T-cell (primary cell): ENCODE data around the gene REEP5. TPM values are rescaled to one million over a fixed set of nuclear protein-coding genes. Genes with fewer than 3 reads are reported as not detected.

Source experiments
- ATAC-seq, 4 experiments: fragments of 200-7000 bp in 3 of 4; fragments of 150-1000 bp in 1 of 4; cut with Tn5 transposase; replicated peaks in 1 of 4; 1 replicate in 3 of 4; 2 replicates in 1 of 4; pipeline ENCODE4 v1.10.0; 2021; ENCODE audit warnings: moderate library complexity in 3 of 4, mild to moderate bottlenecking in 2 of 4, moderate number of reproducible peaks in 1 of 4
- CTCF ChIA-PET, 2 donors: fragments of 300-600 bp; sonication (Branson Sonifier 250); formaldehyde crosslinking; loops; one replicate each; lab custom pipeline; 2022; ENCODE audit warnings: antibody characterized with exemption in 2 of 2; lab: Charles Lee
- POLR2A ChIA-PET, 2 donors: fragments of 300-600 bp; sonication (Branson Sonifier 250); formaldehyde crosslinking; loops; one replicate each; lab custom pipeline; 2022; ENCODE audit warnings: antibody characterized with exemption in 2 of 2; lab: Charles Lee
- DNase-seq, 35 experiments: peaks; one replicate each; pipeline versions ENCODE4 v3.0.0 to v3.0.0-alpha.2; 2013 to 2023
- H3K27ac ChIP-seq: one replicate; pipeline ENCODE4 v1.5.1; 2013; ENCODE audit warnings: low read length
- H3K27me3 ChIP-seq, 2 experiments: replicated peaks in 1 of 2; 1 replicate in 1 of 2; 2 replicates in 1 of 2; pipeline versions ENCODE4 v1.6.1 to v1.7.0; 2013; ENCODE audit warnings: low read length in 1 of 2, mixed read lengths in 1 of 2; ENCODE audit not compliant: control insufficient read depth in 2 of 2, insufficient read depth in 2 of 2; ENCODE audit errors: extremely low read depth in 1 of 2
- H3K36me3 ChIP-seq, 2 donors: 1 replicate in 1 of 2; 2 replicates in 1 of 2; pipeline versions ENCODE4 v1.6.1 to v1.7.0; 2013; ENCODE audit warnings: low read length in 1 of 2; ENCODE audit not compliant: control insufficient read depth in 2 of 2, insufficient read depth in 1 of 2; ENCODE audit errors: extremely low read depth in 1 of 2
- H3K4me1 ChIP-seq, 2 experiments: 1 replicate in 1 of 2; 2 replicates in 1 of 2; pipeline versions ENCODE4 v1.6.1 to v1.7.0; 2013; ENCODE audit warnings: low read length in 2 of 2, mixed read lengths in 1 of 2; ENCODE audit not compliant: insufficient read depth in 2 of 2, control insufficient read depth in 1 of 2; ENCODE audit errors: extremely low read depth in 1 of 2
- H3K4me3 ChIP-seq, 2 donors: 1 replicate in 1 of 2; 2 replicates in 1 of 2; pipeline versions ENCODE4 v1.5.1 to v1.7.0; 2013; ENCODE audit warnings: mild to moderate bottlenecking in 2 of 2, low read length in 1 of 2, moderate library complexity in 1 of 2; ENCODE audit not compliant: control insufficient read depth in 1 of 2; ENCODE audit errors: extremely low read depth in 1 of 2
- H3K9me3 ChIP-seq: 2 replicates; pipeline ENCODE4 v1.7.0; 2013
- H3K27ac Mint-ChIP-seq, 2 donors: one replicate each; pipeline ENCODE4 v1.8.0; 2020 to 2021; ENCODE audit warnings: mild to moderate bottlenecking in 2 of 2, mixed read lengths in 2 of 2
- H3K27me3 Mint-ChIP-seq, 2 donors: one replicate each; pipeline ENCODE4 v1.8.0; 2021 to 2022; ENCODE audit warnings: mixed read lengths in 2 of 2
- H3K36me3 Mint-ChIP-seq: one replicate; pipeline ENCODE4 v1.8.0; 2021; ENCODE audit warnings: mixed read lengths
- H3K4me1 Mint-ChIP-seq, 3 donors: one replicate each; pipeline ENCODE4 v1.8.0; 2020 to 2022; ENCODE audit warnings: mixed read lengths in 3 of 3, mild to moderate bottlenecking in 1 of 3
- H3K4me3 Mint-ChIP-seq, 3 donors: one replicate each; pipeline ENCODE4 v1.8.0; 2020 to 2022; ENCODE audit warnings: mild to moderate bottlenecking in 3 of 3, mixed read lengths in 3 of 3, moderate library complexity in 3 of 3
- H3K9me3 Mint-ChIP-seq, 3 donors: one replicate each; pipeline ENCODE4 v1.8.0; 2020 to 2022; ENCODE audit warnings: mixed read lengths in 3 of 3
- WGBS: methylation state at CpG from one replicate; pipeline ENCODE4 v1.1.5; 2013; ENCODE audit warnings: missing lambda C conversion rate; ENCODE audit not compliant: insufficient coverage; 5-methylcytosine and 5-hydroxymethylcytosine counted together
- total RNA-seq, 35 experiments: library from RNA in 6 of 35; stranded (reverse) in 6 of 35; fragments of 120-200 nt in 1 of 35; gene quantifications; one replicate each; pipeline versions ENCODE4 v1.2.1 to v1.2.4 and lab custom pipeline; 2013 to 2026

Gene REEP5
- total RNA-seq, 5 donors from 2014 or later (not counting 1 experiment from before 2014, with no cell fraction given) = 23.0 to 71.1 (median 53.2) TPM

- Histone ChIP-seq H3K27me3 (no peaks in the 10 kb centered on the region), H3K4me3 (no peak overlapping the region), H3K27ac (no peak overlapping the region), H3K9me3 (no peaks in the 10 kb centered on the region), H3K36me3 (peaks cover 0 to 53% of the 10 kb centered on the region in 2 donors), H3K4me1 (peaks cover 18 to 20% of the 10 kb centered on the region in 2 experiments)
- peaks cover 49% of the 10 kb centered on the region for H3K36me3 Mint-ChIP-seq
- ChIA-PET POLR2A (no interaction called here), CTCF (interaction anchor here (0.7 to 1.8 kb wide), 3 partner anchors 12 to 56 kb away, joined by 3 to 4 read pairs (median 3); no protein-coding TSS in a partner anchor)
- no peak overlapping the region for H3K4me3 Mint-ChIP-seq
- 83% methylated on average over 1 of the region's 2 CpGs for WGBS
- ATAC-seq = no peak
- H3K27me3 Mint-ChIP-seq = no peaks in the 10 kb centered on the region
- peaks cover 40 to 64% (median 61%) of the 10 kb centered on the region in 3 donors for H3K4me1 Mint-ChIP-seq
- H3K27ac Mint-ChIP-seq = peak overlapping the region; percentile 10 to 62
- H3K9me3 Mint-ChIP-seq = no peaks in the 10 kb centered on the region
- no peak for DNase-seq
Measured at GRCh38 chr5:112866739-112867138, 55.3 kb downstream of the REEP5 start.

GRCh38 chr5:112865128-112865527 is 56.9 kb downstream of the REEP5 start:
- Histone ChIP-seq H3K27ac (no peak overlapping the region), H3K9me3 (no peaks in the 10 kb centered on the region), H3K27me3 (no peaks in the 10 kb centered on the region), H3K4me3 (no peak overlapping the region), H3K4me1 (peaks cover 21 to 30% of the 10 kb centered on the region in 2 experiments), H3K36me3 (peaks cover 0 to 45% of the 10 kb centered on the region in 2 donors)
- Mint-ChIP-seq H3K27ac (no peak overlapping the region), H3K9me3 (no peaks in the 10 kb centered on the region), H3K36me3 (peaks cover 44% of the 10 kb centered on the region), H3K4me1 (peaks cover 48 to 67% (median 64%) of the 10 kb centered on the region in 3 donors), H3K4me3 (no peak overlapping the region), H3K27me3 (no peaks in the 10 kb centered on the region)
- DNase-seq (no peak), ATAC-seq (no peak)
- ChIA-PET CTCF (interaction anchor here (0.6 to 0.8 kb wide), 5 partner anchors 11 to 111 kb away, joined by 3 to 7 read pairs (median 3); partner anchors contain the start of gene DCP2 (in 1 of the 2)), POLR2A (interaction anchor here (0.7 kb wide), 3 partner anchors 151 to 158 kb away, joined by 3 to 5 read pairs (median 4); no protein-coding TSS in a partner anchor)
- WGBS = no CpG with 5 or more reads among the region's 3 CpGs

- Mint-ChIP-seq H3K4me3 (peak overlapping the region; percentile 95 to 98 (median 97)), H3K4me1 (peaks cover 36 to 52% (median 51%) of the 10 kb centered on the region in 3 donors), H3K27me3 (no peaks in the 10 kb centered on the region), H3K9me3 (no peaks in the 10 kb centered on the region), H3K36me3 (peaks cover 34% of the 10 kb centered on the region), H3K27ac (peak overlapping the region; percentile 44 to 49)
- Histone ChIP-seq H3K4me3 (no peak overlapping the region), H3K36me3 (peaks cover 0 to 41% of the 10 kb centered on the region in 2 donors), H3K27ac (no peak overlapping the region), H3K4me1 (peaks cover 17 to 28% of the 10 kb centered on the region in 2 experiments), H3K27me3 (no peaks in the 10 kb centered on the region), H3K9me3 (no peaks in the 10 kb centered on the region)
- DNase-seq = no peak
- no peak for ATAC-seq
- CTCF ChIA-PET = interaction anchor here in 1 of 2 donors (0.6 kb wide), 1 partner anchor 12 kb away, joined by 3 read pairs; no protein-coding TSS in a partner anchor
- WGBS = 80% methylated on average over 1 of the region's 4 CpGs
- POLR2A ChIA-PET = no interaction called here
Measured at GRCh38 chr5:112863549-112863948, 58.5 kb downstream of the REEP5 start.

- peaks cover 32 to 46% (median 45%) of the 10 kb centered on the region in 3 donors for H3K4me1 Mint-ChIP-seq
- peaks cover 0 to 4% of the 10 kb centered on the region in 2 donors for H3K27me3 Mint-ChIP-seq
- H3K9me3 ChIP-seq = no peaks in the 10 kb centered on the region
- no peak for ATAC-seq
- ChIA-PET CTCF (no interaction called here), POLR2A (no interaction called here)
- peak overlapping the region; percentile 89 to 94 for H3K4me3 ChIP-seq
- H3K36me3 Mint-ChIP-seq = peaks cover 26% of the 10 kb centered on the region
- H3K4me3 Mint-ChIP-seq = peak overlapping the region; percentile 95 to 98 (median 97)
- no CpG with 5 or more reads among the region's 9 CpGs for WGBS
- peak overlapping the region; percentile 43 to 96 for H3K27ac Mint-ChIP-seq
- H3K27me3 ChIP-seq = no peaks in the 10 kb centered on the region
- H3K4me1 ChIP-seq = peaks cover 17 to 28% of the 10 kb centered on the region in 2 experiments
- peak overlapping the region; percentile 20 for H3K27ac ChIP-seq
- no peaks in the 10 kb centered on the region for H3K9me3 Mint-ChIP-seq
- DNase-seq = no peak
- peaks cover 0 to 33% of the 10 kb centered on the region in 2 donors for H3K36me3 ChIP-seq
Measured at GRCh38 chr5:112862085-112862484, 59.9 kb downstream of the REEP5 start.

- H3K36me3 Mint-ChIP-seq = peaks cover 21% of the 10 kb centered on the region
- peak overlapping the region; percentile 95 to 98 (median 97) for H3K4me3 Mint-ChIP-seq
- ATAC-seq (no peak), DNase-seq (no peak)
- CTCF ChIA-PET = interaction anchor here (1.0 to 1.8 kb wide), 1 partner anchor 13 kb away, joined by 7 to 15 read pairs; no protein-coding TSS in a partner anchor
- POLR2A ChIA-PET = interaction anchor here in 1 of 2 donors (1.0 to 1.1 kb wide), 2 partner anchors 59 to 61 kb away, joined by 3 to 5 read pairs; no protein-coding TSS in a partner anchor
- H3K4me1 Mint-ChIP-seq = peaks cover 32 to 42% (median 40%) of the 10 kb centered on the region in 3 donors
- 0% methylated on average over 3 of the region's 8 CpGs for WGBS
- H3K9me3 Mint-ChIP-seq = no peaks in the 10 kb centered on the region
- peaks cover 1 to 4% of the 10 kb centered on the region in 2 donors for H3K27me3 Mint-ChIP-seq
- peaks cover 0 to 28% of the 10 kb centered on the region in 2 donors for H3K36me3 ChIP-seq
- peaks cover 17 to 28% of the 10 kb centered on the region in 2 experiments for H3K4me1 ChIP-seq
- H3K27me3 ChIP-seq = no peaks in the 10 kb centered on the region
- H3K27ac ChIP-seq = peak overlapping the region; percentile 89
- H3K27ac Mint-ChIP-seq = peak overlapping the region; percentile 96 to 97
- peak overlapping the region; percentile 89 to 94 for H3K4me3 ChIP-seq
- H3K9me3 ChIP-seq = no peaks in the 10 kb centered on the region
Measured at GRCh38 chr5:112861638-112861985, 60.4 kb downstream of the REEP5 start.

- H3K27ac Mint-ChIP-seq = peak within 1 kb of the TSS; percentile 96 to 97
- CTCF ChIA-PET = interaction anchor here (0.6 to 1.8 kb wide), 6 partner anchors 13 to 685 kb away, joined by 3 to 15 read pairs (median 5); partner anchors contain the start of gene REEP5 (in 1 of the 2)
- Histone ChIP-seq H3K9me3 (no peaks in the 10 kb centered on the region), H3K36me3 (peaks cover 0 to 23% of the 10 kb centered on the region in 2 donors), H3K27ac (peak within 1 kb of the TSS; percentile 89), H3K4me1 (peaks cover 17 to 28% of the 10 kb centered on the region in 2 experiments), H3K27me3 (peaks cover 0 to under 1% of the 10 kb centered on the region in 2 experiments), H3K4me3 (peak within 1 kb of the TSS; percentile 89 to 94)
- ATAC-seq (peak; percentile 95 to 98 (median 97)), DNase-seq (peak; percentile 78 to 95 (median 88))
- peak within 1 kb of the TSS; percentile 95 to 98 (median 97) for H3K4me3 Mint-ChIP-seq
- under 1% methylated on average over 46 of the region's 47 CpGs for WGBS
- peaks cover 20% of the 10 kb centered on the region for H3K36me3 Mint-ChIP-seq
- H3K9me3 Mint-ChIP-seq = no peaks in the 10 kb centered on the region
- H3K27me3 Mint-ChIP-seq = peaks cover 6 to 10% of the 10 kb centered on the region in 2 donors
- H3K4me1 Mint-ChIP-seq = peaks cover 32 to 37% (median 36%) of the 10 kb centered on the region in 3 donors
- POLR2A ChIA-PET = interaction anchor here (0.5 to 1.1 kb wide), 8 partner anchors 9 to 1722 kb away, joined by 3 to 10 read pairs (median 4); no protein-coding TSS in a partner anchor
Measured at GRCh38 chr5:112860929-112861637, 60.9 kb downstream of the REEP5 start, which contains the start of gene SRP19. Gene SRP19 (plus strand): TSS chr5:112861287. CDS start chr5:112861377, 90 bp downstream.
